HFFc6 (cell line): Measurements from ENCODE around the gene GMPPA. TPM values are rescaled to one million over a fixed set of nuclear protein-coding genes. Genes with fewer than 3 reads are reported as not detected.

Experiments used
- DNase-seq: peaks from one replicate; pipeline ENCODE4 v3.0.0-alpha.2; 2018
- H3K27ac Mint-ChIP-seq: 2 replicates; pipeline ENCODE4 v1.8.0; 2020; ENCODE audit warnings: mild to moderate bottlenecking, mixed read lengths
- H3K27me3 Mint-ChIP-seq: 2 replicates; pipeline ENCODE4 v1.8.0; 2021; ENCODE audit warnings: mild to moderate bottlenecking, moderate library complexity, mixed read lengths; ENCODE audit not compliant: insufficient read depth
- H3K36me3 Mint-ChIP-seq: 2 replicates; pipeline ENCODE4 v1.8.0; 2021; ENCODE audit warnings: low read depth, mixed read lengths
- H3K4me1 Mint-ChIP-seq: 2 replicates; pipeline ENCODE4 v1.8.0; 2020; ENCODE audit warnings: low read depth, mixed read lengths
- H3K4me3 Mint-ChIP-seq: 2 replicates; pipeline ENCODE4 v1.8.0; 2020; ENCODE audit warnings: mild to moderate bottlenecking, moderate library complexity, mixed read lengths
- H3K9me3 Mint-ChIP-seq: 2 replicates; pipeline ENCODE4 v1.8.0; 2020; ENCODE audit warnings: mild to moderate bottlenecking, mixed read lengths
- total RNA-seq, 6 experiments: library from RNA; stranded (reverse); fragmentation: NEBNext Ultra II Directional; extraction: Animal tissue kit (Norgen Biotek cat#: 25700); gene quantifications; 2 replicates in 1 of 6; 3 replicates in 5 of 6; pipeline ENCODE4 v1.2.3, GENCODE V29; 2021
- TF ChIP-seq, protein P1 (sequence below): fragments of 200-600 bp; sonication (generic); IDR thresholded peaks from 2 replicates; pipeline ENCODE4 v1.5.0; 2021; ENCODE audit warnings: antibody characterized with exemption, mild to moderate bottlenecking

The GMPPA gene
- total RNA-seq, 6 experiments from 2014 or later: 68.9 to 85.3 (median 74.1) TPM

DNA sequence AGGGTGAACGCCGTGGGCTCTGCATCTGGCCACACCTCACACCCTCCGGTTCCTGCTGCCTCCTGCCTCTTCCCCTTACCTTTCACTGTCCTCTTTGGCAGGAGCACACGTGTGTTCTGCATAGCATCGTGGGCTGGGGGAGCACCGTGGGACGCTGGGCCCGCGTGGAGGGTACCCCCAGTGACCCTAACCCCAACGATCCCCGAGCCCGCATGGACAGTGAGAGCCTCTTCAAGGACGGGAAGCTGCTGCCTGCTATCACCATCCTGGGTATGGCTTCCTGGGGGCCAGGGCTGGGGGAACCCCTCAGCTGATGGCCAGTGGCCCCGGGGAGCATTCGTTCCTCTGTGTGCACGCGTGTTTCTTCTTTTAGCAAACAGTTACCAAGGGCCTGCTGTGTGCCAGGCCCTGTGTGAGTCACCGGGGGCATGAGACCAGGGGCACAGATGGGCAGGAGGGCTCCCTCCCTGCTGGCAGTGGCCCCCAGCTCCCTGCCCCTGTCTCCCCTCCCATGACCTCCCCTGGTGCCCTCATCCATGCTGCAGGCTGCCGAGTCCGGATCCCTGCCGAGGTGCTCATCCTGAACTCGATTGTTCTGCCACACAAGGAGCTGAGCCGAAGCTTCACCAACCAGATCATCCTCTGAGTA is 7.6 kb downstream of the GMPPA start:
- Mint-ChIP-seq H3K4me1 (peaks cover 18% of the 10 kb centered on the region), H3K9me3 (no peaks in the 10 kb centered on the region), H3K36me3 (no peaks in the 10 kb centered on the region; the same call in 1 of the 2 replicates), H3K4me3 (no peak overlapping the region), H3K27me3 (peaks cover 8% of the 10 kb centered on the region), H3K27ac (no peak overlapping the region)
- DNase-seq: no peak
- TF ChIP-seq, protein P1, sequence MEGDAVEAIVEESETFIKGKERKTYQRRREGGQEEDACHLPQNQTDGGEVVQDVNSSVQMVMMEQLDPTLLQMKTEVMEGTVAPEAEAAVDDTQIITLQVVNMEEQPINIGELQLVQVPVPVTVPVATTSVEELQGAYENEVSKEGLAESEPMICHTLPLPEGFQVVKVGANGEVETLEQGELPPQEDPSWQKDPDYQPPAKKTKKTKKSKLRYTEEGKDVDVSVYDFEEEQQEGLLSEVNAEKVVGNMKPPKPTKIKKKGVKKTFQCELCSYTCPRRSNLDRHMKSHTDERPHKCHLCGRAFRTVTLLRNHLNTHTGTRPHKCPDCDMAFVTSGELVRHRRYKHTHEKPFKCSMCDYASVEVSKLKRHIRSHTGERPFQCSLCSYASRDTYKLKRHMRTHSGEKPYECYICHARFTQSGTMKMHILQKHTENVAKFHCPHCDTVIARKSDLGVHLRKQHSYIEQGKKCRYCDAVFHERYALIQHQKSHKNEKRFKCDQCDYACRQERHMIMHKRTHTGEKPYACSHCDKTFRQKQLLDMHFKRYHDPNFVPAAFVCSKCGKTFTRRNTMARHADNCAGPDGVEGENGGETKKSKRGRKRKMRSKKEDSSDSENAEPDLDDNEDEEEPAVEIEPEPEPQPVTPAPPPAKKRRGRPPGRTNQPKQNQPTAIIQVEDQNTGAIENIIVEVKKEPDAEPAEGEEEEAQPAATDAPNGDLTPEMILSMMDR: no peak

- no peak for DNase-seq
- no peaks in the 10 kb centered on the region for H3K9me3 Mint-ChIP-seq
- H3K27ac Mint-ChIP-seq: no peak overlapping the region
- no peak overlapping the region for H3K4me3 Mint-ChIP-seq
- peaks cover 12% of the 10 kb centered on the region for H3K4me1 Mint-ChIP-seq
- TF ChIP-seq, protein P1: no peak
- peaks cover 11% of the 10 kb centered on the region for H3K27me3 Mint-ChIP-seq
- H3K36me3 Mint-ChIP-seq: no peaks in the 10 kb centered on the region; the same call in 1 of the 2 replicates
Observed at GRCh38 chr2:219506802-219507526, 8.3 kb downstream of the GMPPA start.

GRCh38 chr2:219507581-219508443 is 9.1 kb downstream of the GMPPA start:
- Mint-ChIP-seq H3K36me3 (no peaks in the 10 kb centered on the region; the same call in 1 of the 2 replicates), H3K4me3 (no peak overlapping the region), H3K27me3 (peaks cover 16% of the 10 kb centered on the region), H3K27ac (no peak overlapping the region), H3K4me1 (peaks cover 12% of the 10 kb centered on the region), H3K9me3 (no peaks in the 10 kb centered on the region)
- no peak for DNase-seq
- TF ChIP-seq, protein P1: no peak

GRCh38 chr2:219508444-219508734 is 9.7 kb downstream of the GMPPA start:
- Mint-ChIP-seq H3K27me3 (peaks cover 21% of the 10 kb centered on the region), H3K4me1 (peaks cover 12% of the 10 kb centered on the region), H3K36me3 (no peaks in the 10 kb centered on the region; the same call in 1 of the 2 replicates), H3K27ac (no peak overlapping the region), H3K9me3 (no peaks in the 10 kb centered on the region), H3K4me3 (no peak overlapping the region)
- no peak for DNase-seq
- TF ChIP-seq, protein P1: no peak

DNA sequence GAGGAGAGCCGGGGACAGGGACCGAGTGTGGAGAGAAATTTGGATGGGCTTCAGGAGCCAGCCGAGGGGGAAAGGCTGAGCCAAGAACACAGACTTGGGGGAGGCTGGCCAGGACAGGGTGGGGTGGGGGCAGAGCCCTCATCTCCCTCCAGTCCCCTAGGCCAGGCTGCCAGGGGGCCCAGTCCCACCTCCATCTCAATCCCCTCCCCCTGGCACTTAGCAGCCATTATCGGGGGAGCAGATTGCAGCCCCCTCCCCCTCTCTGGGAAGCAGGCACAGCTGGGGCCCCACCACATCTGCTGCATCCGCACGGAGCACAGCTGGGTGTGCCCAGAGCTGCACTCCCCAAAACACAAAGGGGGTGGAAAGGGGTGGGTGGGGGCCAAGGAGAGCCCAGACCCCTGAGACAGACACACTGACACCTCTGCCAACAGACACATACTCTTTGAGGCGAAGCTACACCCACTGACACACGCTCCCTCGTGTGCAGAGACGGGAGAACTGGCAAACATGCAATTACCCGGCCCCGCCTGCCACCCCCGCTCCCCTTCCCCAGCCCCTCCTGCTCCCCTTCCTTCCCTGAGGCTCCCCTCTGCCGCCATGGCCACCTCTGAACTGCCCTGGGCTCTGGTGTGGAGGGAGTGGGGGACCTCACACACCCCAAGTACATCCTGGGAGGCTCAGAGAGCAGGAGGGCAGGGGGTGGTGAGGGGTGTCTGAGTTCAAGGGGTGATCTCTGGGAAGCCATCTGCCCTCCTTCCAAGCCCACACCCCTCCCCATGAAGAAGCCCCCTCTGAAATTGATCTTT is 10.5 kb downstream of the GMPPA start:
- Mint-ChIP-seq H3K4me1 (peaks cover 19% of the 10 kb centered on the region), H3K9me3 (no peaks in the 10 kb centered on the region), H3K27me3 (peaks cover 26% of the 10 kb centered on the region), H3K27ac (no peak overlapping the region; the same call in 1 of the 2 replicates), H3K36me3 (no peaks in the 10 kb centered on the region; the same call in 1 of the 2 replicates), H3K4me3 (peak overlapping the region; percentile 80; the same call in 1 of the 2 replicates)
- no peak for DNase-seq
- TF ChIP-seq, protein P1: no peak
